Testis (tissue), 2 donors: ENCODE data around the gene MEGF11.

Source experiments
- CTCF ChIP-seq, 3 experiments: fragments of 450-650 bp in 2 of 3; fragments of 200-600 bp in 1 of 3; sonication (generic) in 1 of 3; IDR thresholded peaks; one replicate each; pipeline ENCODE4 v1.5.1; 2016 to 2019; ENCODE audit warnings: antibody characterized with exemption in 3 of 3, mild to moderate bottlenecking in 2 of 3, moderate library complexity in 1 of 3
- POLR2A ChIP-seq: fragments of 450-650 bp; IDR thresholded peaks from one replicate; pipeline ENCODE4 v1.6.1; 2017; ENCODE audit warnings: antibody characterized with exemption, mild to moderate bottlenecking, moderate library complexity

GRCh38 chr15:66302489-66303278 lies 49.1 kb upstream of the MEGF11 start:
- TF ChIP-seq POLR2A, result no peak
- TF ChIP-seq CTCF (IDR thresholded peaks at IDR 0.05), result no peak
